NB4 (cell line): ENCODE measurements around the gene DENND4B.
"Not testable (repeated sequence)": the region's sequence is repeated elsewhere in the genome, so short reads cannot be mapped to it uniquely, and the experiment has no call there.

Source experiments
- DNase-seq: peaks from one replicate; pipeline ENCODE4 v3.0.0; 2010; ENCODE audit warnings: low read depth
- H3K4me3 ChIP-seq: one replicate; pipeline ENCODE4 v1.5.1; 2011; ENCODE audit warnings: mild to moderate bottlenecking, low read depth, low read length, moderate library complexity
- MYC ChIP-seq: IDR thresholded peaks from 2 replicates; pipeline ENCODE4 v1.6.1; 2011; ENCODE audit warnings: low read depth, low read length
- POLR2A ChIP-seq: IDR thresholded peaks from 2 replicates; pipeline ENCODE4 v1.6.1; 2011; ENCODE audit warnings: mild to moderate bottlenecking; ENCODE audit not compliant: insufficient read length; ENCODE audit errors: extremely low read depth
- TF ChIP-seq, protein P1 (sequence below): IDR thresholded peaks from one replicate; pipeline ENCODE4 v1.5.1; 2012; ENCODE audit warnings: low read depth, low read length
- TF ChIP-seq, protein P2 (sequence below): IDR thresholded peaks from 2 replicates; pipeline ENCODE4 v1.6.1; 2011; ENCODE audit warnings: low read depth, low read length

The DENND4B gene

DNA sequence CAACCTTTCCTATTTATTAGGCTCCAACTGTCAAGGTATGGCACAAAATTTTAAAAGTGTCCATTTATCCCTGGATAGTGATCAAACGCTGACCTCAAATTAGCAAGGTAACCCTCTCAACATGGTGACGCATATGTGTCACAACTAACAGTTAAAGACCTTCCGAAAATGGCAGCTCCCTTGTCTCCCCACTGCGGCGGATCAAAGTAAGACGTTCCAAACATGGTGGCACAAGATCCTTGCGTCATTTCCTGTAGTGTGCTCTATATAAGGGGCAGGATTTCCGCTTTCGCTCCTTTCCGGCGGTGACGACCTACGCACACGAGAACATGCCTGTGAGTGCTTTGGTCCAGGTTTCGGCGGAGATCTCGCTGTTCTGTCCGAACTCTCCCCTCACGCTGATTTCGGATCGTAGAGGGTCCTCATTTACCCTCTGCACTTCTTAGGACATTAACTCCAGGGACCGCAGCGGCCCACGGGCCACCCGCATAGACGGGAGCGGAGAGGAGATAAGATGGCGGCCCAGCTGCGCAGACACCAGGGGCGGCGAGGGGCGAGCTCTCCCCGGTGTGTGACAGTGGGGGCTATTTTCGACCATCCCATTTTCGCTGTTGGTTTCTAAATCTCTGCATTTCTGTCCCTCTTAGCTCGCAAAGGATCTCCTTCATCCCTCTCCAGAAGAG is 44.1 kb upstream of the DENND4B start, which contains the start of gene RPS27:
TSS of gene RPS27 (plus strand) at position 295 of the 683 bp plus-strand sequence. CDS start at position 330, 35 bp downstream.
- TF ChIP-seq, protein P1, sequence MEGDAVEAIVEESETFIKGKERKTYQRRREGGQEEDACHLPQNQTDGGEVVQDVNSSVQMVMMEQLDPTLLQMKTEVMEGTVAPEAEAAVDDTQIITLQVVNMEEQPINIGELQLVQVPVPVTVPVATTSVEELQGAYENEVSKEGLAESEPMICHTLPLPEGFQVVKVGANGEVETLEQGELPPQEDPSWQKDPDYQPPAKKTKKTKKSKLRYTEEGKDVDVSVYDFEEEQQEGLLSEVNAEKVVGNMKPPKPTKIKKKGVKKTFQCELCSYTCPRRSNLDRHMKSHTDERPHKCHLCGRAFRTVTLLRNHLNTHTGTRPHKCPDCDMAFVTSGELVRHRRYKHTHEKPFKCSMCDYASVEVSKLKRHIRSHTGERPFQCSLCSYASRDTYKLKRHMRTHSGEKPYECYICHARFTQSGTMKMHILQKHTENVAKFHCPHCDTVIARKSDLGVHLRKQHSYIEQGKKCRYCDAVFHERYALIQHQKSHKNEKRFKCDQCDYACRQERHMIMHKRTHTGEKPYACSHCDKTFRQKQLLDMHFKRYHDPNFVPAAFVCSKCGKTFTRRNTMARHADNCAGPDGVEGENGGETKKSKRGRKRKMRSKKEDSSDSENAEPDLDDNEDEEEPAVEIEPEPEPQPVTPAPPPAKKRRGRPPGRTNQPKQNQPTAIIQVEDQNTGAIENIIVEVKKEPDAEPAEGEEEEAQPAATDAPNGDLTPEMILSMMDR: no peak
- peak; percentile 100 for TF ChIP-seq POLR2A
- peak; percentile 92 for TF ChIP-seq MYC
- TF ChIP-seq, protein P2, sequence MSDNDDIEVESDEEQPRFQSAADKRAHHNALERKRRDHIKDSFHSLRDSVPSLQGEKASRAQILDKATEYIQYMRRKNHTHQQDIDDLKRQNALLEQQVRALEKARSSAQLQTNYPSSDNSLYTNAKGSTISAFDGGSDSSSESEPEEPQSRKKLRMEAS: peak; percentile 53; the same call in 1 of the 2 replicates
- H3K4me3 ChIP-seq: peak within 1 kb of the TSS; percentile 97
- DNase-seq: peak; percentile 97

DNA sequence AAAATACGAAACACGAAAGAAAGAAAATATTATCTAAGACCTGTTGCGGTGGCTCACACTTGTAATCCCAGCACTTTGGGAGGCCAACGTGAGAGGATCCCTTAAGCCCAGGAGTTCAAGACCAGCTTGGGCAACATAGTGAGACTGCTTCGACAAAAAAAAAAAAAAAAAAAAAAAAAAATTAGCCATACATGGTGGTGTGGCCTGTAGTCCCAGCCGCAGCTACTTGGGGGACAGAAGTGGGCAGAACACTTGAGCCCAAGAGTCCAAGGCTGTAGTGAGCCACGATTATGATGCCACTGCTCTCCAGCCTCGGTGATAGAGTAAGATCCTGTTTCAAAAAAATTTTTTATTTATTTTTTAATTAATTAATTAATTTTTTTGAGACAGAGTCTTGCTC is 41.1 kb upstream of the DENND4B start:
- TF ChIP-seq, protein P1: no peak
- no peak for TF ChIP-seq POLR2A
- no peak for TF ChIP-seq MYC
- TF ChIP-seq, protein P2: no peak
- no peak for DNase-seq
- H3K4me3 ChIP-seq: no peak overlapping the region

DNA sequence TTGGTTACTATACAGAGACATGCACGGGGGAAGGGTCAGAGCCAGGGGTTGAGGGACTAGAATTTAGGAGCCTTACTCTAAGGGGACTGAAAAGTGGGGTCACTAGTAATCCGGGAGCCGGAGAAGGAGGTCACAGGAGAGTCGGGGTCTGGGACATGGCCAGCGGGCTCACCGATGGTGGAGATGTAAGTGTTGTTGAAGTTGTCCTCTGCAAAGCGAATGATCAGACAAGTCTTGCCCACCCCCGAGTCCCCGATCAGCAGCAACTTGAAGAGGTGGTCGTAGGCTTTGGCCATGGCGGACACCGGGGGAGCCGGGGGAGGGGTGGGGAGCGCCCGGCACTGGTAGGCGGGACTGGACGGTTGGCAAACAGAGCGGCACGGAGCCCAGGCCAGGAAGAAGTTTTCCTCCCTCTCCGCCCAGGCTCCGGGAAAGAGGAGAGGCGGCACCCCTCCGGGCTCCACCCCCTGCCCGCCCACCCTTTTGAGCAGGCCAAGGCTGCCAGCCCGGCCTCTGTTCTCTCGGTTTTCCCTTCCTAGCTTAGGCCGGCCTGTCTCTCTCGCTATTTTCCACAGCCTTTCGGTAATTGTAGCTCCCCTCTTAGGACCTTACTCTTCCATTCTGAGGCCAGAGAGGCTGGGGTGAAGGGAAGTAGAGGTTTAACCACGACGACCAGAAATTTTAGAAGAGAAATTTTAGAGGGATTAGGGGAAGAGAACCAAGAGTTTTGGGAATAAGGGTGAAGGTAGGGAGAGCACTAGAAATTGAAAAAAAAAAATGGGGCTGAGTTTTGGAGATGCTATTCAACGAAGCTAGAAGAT is 39.6 kb upstream of the DENND4B start, which contains the start of gene RAB13:
TSS of gene RAB13 (minus strand) at position 399 of the 821 bp plus-strand sequence. CDS start at position 296, 103 bp downstream.
- peak; percentile 68 for DNase-seq
- TF ChIP-seq, protein P1: no peak
- TF ChIP-seq POLR2A: no peak
- TF ChIP-seq, protein P2: no peak
- TF ChIP-seq MYC: no peak
- peak within 1 kb of the TSS; percentile 69 for H3K4me3 ChIP-seq

DNA sequence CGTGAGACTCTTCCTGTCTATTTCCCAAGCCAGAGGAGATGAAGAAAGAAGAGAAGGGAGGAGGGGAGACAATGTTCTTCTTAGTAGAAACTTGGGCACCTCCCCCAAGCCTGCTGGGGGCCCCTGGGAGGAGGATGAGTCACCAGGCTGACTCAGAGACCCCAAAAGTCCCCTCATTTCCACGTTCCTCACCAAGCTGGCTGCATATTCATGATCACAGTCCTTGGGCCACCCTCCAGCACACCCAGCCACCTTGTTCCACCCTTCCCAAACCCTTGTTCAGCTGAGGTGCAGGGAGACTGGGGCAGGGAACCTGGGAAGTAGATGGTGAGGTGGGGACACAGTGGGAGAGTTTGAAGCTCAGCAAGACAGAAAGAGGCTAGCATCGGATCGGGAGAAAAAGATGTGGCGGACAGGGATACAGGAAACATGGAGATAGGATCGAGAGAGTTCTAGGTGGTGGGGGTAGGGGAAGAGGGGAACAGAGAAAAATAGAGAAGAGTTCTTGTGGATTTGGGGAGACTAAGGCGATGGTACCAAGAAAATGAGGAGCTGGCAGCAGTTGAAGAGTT is 38.9 kb upstream of the DENND4B start:
- peak overlapping the region; percentile 69 for H3K4me3 ChIP-seq
- TF ChIP-seq POLR2A (no peak), MYC (no peak)
- TF ChIP-seq, protein P2: no peak
- TF ChIP-seq, protein P1: no peak
- peak; percentile 90 for DNase-seq

DNA sequence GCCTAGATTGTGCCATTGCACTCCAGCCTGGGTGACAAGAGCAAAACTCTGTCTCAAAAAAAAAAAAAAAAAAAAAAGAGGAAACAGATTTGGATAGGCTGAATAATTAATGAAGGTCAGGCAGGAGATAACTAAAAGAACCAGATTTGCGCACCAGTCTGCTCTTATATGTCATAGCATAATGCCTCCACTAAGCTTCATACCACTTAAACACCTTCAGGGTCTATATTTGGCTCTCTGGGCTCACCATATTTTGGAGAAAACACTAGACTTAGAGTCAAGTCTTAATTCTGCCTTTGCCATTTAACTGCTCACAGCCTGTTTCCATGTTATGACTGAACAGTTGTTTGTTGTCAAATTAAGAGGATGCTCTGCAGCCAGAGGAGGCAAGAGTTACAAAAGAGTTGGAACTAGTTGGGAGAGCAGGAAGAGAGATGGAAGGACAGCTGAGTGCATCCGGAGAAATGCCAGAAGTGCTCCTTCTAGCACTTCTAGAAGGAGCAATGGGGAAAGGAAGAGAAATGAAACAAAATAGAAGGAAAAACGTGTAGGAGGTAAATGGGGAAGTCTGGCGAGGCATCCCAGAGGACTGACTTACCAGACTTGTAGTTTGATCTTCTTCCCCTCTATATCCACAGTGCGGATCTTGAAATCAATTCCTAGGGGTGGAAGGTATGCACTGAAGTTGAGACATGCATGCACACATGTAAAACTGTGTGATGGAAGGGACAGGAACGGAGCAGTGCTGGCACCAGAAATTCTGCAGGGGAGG is 37.8 kb upstream of the DENND4B start:
- TF ChIP-seq, protein P2: no peak
- no peak for TF ChIP-seq POLR2A
- TF ChIP-seq, protein P1: no peak
- no peak for TF ChIP-seq MYC
- H3K4me3 ChIP-seq: peak overlapping the region; percentile 69
- DNase-seq: no peak

DNA sequence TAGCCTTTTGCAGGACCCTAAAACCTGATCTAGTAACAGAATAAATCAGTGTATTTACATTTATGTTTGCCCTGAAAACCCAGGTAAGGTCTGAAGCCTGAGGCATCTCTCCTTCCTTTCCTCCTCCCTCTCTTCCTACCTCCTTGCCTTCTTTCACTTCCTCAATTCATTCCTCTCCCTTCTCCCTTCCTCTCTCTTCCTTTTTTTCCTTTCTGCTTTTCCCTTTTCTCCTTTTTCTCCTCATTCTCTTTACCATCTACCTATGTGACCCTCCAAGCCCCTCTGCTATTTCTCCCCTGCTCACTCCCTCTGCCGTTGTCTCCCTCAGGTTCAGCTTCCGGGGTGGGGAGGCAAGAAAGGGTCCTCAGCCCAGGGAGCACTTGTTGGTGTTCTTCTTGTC is 35.2 kb upstream of the DENND4B start:
- DNase-seq, H3K4me3 ChIP-seq: not testable (repeated sequence)

DNA sequence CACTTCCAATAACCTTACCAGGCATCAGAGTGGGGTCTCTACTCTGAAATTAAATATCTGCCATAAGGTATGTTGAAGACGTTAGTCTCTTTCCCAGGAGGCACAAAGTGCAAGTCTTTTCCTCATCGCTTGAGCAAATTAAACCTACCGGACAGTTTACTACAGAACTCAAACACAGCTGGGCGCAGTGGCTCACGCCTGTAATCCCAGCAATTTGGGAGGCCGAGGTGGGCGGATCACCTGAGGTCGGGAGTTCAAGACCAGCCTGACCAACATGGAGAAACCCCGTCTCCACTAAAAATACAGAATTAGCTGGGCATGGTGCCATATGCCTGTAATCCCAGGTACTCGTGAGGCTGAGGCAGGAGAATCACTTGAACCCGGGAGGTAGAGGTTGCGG is 32.6 kb upstream of the DENND4B start:
- not testable (repeated sequence) for H3K4me3 ChIP-seq, DNase-seq
